Large intestine (tissue), 12 donors: ENCODE data around the gene PDZK1. TPM values are rescaled to one million over a fixed set of nuclear protein-coding genes. Genes with fewer than 3 reads are reported as not detected.

ENCODE experiments used
- DNase-seq, 2 donors: peaks; one replicate each; pipeline versions ENCODE4 v3.0.0 to v3.0.0-alpha.2; 2013
- H3K27ac ChIP-seq: one replicate; pipeline ENCODE4 v1.5.1; 2013; ENCODE audit warnings: low read length
- H3K27me3 ChIP-seq: 2 replicates; pipeline ENCODE4 v1.6.1; 2013; ENCODE audit warnings: low read length; ENCODE audit not compliant: control insufficient read depth, insufficient read depth
- H3K36me3 ChIP-seq: 2 replicates; pipeline ENCODE4 v1.6.1; 2013; ENCODE audit warnings: low read length; ENCODE audit not compliant: control insufficient read depth, insufficient read depth
- H3K4me1 ChIP-seq: one replicate; pipeline ENCODE4 v1.6.1; 2013; ENCODE audit warnings: low read length; ENCODE audit not compliant: control insufficient read depth, insufficient read depth
- H3K4me3 ChIP-seq: one replicate; pipeline ENCODE4 v1.5.1; 2013; ENCODE audit warnings: low read length
- H3K9me3 ChIP-seq: one replicate; pipeline ENCODE4 v1.6.1; 2013; ENCODE audit warnings: mild to moderate bottlenecking, low read depth, low read length, moderate library complexity; ENCODE audit not compliant: control insufficient read depth
- WGBS: methylation state at CpG from one replicate; pipeline ENCODE4 v1.1.5; 2013; ENCODE audit warnings: low lambda C conversion rate; ENCODE audit not compliant: insufficient coverage; 5-methylcytosine and 5-hydroxymethylcytosine counted together
- long read RNA-seq, 11 donors: transcript quantifications; one replicate each; lab custom pipeline, GENCODE V29; 2026
- polyA plus RNA-seq: library from polyadenylated mRNA; unstranded; fragments of 120-200 nt; gene quantifications from one replicate; pipeline ENCODE4 v1.2.1, GENCODE V29; 2013

The PDZK1 gene
- 62.3 TPM for polyA plus RNA-seq
- long read RNA-seq, donor 1, partial matches to known transcripts = 8 of 12 reads
- long read RNA-seq, donor 1, other reads (novel, unspliced or antisense) = 0 of 12 reads
- long read RNA-seq, donor 2, transcript PDZK1-202 (9 exons, 2,230 nt) = major isoform, 11 of 48 reads
- long read RNA-seq, donor 2, partial matches to known transcripts = 37 of 48 reads
- long read RNA-seq, donor 2, other reads (novel, unspliced or antisense) = 0 of 48 reads
- long read RNA-seq, donor 3 = 0 reads
- long read RNA-seq, donor 4, partial matches to known transcripts = 0 of 2 reads
- long read RNA-seq, donor 4, other reads (novel, unspliced or antisense) = 0 of 2 reads
- long read RNA-seq, donor 5, partial matches to known transcripts = 7 of 9 reads
- long read RNA-seq, donor 5, other reads (novel, unspliced or antisense) = 0 of 9 reads
- long read RNA-seq, donor 6, transcript PDZK1-202 (9 exons, 2,230 nt) = major isoform, 18 of 37 reads
- long read RNA-seq, donor 6, partial matches to known transcripts = 19 of 37 reads
- long read RNA-seq, donor 6, other reads (novel, unspliced or antisense) = 0 of 37 reads
- long read RNA-seq, donor 7, partial matches to known transcripts = 0 of 4 reads
- long read RNA-seq, donor 7, other reads (novel, unspliced or antisense) = 0 of 4 reads
- long read RNA-seq, donor 8, transcript PDZK1-202 (9 exons, 2,230 nt) = major isoform, 10 of 35 reads
- long read RNA-seq, donor 8, partial matches to known transcripts = 24 of 35 reads
- long read RNA-seq, donor 8, other reads (novel, unspliced or antisense) = 0 of 35 reads
- long read RNA-seq, donor 9, transcript PDZK1-202 (9 exons, 2,230 nt) = major isoform, 10 of 33 reads
- long read RNA-seq, donor 9, partial matches to known transcripts = 23 of 33 reads
- long read RNA-seq, donor 9, other reads (novel, unspliced or antisense) = 0 of 33 reads
- long read RNA-seq, donor 10, transcript PDZK1-202 (9 exons, 2,230 nt) = major isoform, 15 of 82 reads
- long read RNA-seq, donor 10, partial matches to known transcripts = 66 of 82 reads
- long read RNA-seq, donor 10, other reads (novel, unspliced or antisense) = 0 of 82 reads
- long read RNA-seq, donor 11, transcript PDZK1-202 (9 exons, 2,230 nt) = major isoform, 5 of 30 reads
- long read RNA-seq, donor 11, partial matches to known transcripts = 25 of 30 reads
- long read RNA-seq, donor 11, other reads (novel, unspliced or antisense) = 0 of 30 reads

DNA sequence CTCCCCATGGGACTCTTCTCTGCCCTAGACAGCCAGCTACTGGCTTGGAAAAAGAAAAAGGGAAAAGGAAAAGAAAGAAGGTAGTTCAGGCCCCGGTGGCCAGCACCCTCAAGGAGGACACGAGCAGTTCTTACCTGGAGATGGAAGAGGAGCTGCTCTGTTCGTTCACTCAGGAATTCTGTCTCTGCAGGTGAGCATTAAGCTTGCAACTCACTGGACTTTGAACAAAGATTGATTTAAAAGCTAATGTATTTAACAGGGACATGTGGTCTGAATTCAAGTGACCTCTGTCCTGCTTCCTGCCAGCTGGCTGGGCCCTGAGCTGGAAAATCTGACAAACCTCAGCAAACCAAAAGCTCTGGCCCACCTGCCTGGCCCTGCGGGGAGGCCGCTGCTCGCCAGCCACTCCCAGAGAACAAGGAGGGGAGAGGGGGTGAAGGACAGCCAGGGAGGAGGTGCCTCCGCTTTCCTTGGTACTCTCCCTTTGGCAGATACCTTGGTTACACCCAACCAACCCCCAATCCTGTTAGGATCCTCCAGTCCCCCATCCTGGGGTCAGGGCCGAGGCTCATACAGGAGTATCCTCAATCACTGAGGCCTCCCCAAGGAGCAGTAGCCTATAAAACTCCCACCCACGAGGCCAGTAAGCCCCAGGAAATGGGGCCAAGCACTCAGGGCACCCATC lies at the start of gene PDZK1:
TSS of gene PDZK1 (minus strand) at position 186 of the 685 bp plus-strand sequence. CDS start 19,347 bp downstream, outside the sequence.
- Histone ChIP-seq H3K36me3 (no peaks in the 10 kb centered on the region), H3K9me3 (no peaks in the 10 kb centered on the region), H3K27me3 (no peaks in the 10 kb centered on the region), H3K4me3 (peak within 1 kb of the TSS; percentile 42), H3K27ac (peak within 1 kb of the TSS; percentile 91), H3K4me1 (peaks cover 39% of the 10 kb centered on the region)
- peak; percentile 76 to 88 for DNase-seq
- no CpG with 5 or more reads among the region's 9 CpGs for WGBS

DNA sequence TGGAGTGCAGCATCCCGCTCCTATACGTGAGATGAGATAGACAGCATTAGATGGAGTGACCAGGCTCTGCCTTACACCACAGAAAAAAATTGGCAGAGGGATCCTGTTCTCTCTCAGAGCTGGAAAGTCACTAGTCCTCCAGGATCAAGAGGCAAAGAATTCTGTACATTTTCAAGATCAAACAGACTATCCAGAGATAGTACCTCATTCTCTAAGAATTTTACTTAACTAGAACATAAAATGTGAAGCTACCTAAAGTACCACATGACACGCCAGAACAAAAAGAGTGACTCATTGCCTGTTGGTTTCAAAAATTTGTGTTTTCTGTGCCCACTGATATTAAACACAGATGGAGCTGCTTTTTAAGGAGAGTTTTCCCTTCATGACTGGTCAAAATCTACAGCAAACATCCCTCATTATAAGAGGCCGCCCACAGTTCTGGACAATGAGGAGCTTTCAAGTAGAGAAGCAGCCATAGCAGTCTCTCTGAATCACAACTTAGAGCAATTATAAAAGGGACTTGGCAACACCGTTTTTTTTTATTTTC lies 44.4 kb upstream of the PDZK1 start:
- H3K4me1 ChIP-seq = no peaks in the 10 kb centered on the region
- no peak overlapping the region for H3K4me3 ChIP-seq
- no peak for DNase-seq
- H3K27ac ChIP-seq = no peak overlapping the region
- no peaks in the 10 kb centered on the region for H3K9me3 ChIP-seq
- H3K27me3 ChIP-seq = no peaks in the 10 kb centered on the region
- 100% methylated on average over 1 of the region's 5 CpGs for WGBS
- H3K36me3 ChIP-seq = peaks cover 43% of the 10 kb centered on the region

DNA sequence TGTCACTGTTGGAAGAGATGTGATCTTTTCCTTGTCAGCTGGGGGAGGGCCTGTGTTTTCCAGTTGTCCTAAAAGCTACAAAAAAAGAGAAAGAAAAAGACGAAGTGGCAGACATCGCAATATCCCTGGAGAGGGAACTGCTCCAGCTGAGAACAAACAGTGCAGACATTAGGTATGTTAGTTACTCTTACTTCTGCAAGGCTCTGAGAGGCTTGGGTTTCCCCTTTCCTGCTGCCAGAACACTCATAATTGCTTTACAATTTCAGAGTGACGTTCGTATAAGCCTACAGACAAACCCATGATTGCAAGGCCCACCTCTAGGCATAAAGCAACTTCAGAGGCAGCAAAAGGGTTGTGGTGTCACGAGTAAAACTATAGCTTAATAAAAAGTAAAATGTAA lies 43.3 kb upstream of the PDZK1 start:
- no peak for DNase-seq
- no peak overlapping the region for H3K4me3 ChIP-seq
- H3K4me1 ChIP-seq = no peaks in the 10 kb centered on the region
- H3K9me3 ChIP-seq = no peaks in the 10 kb centered on the region
- no peak overlapping the region for H3K27ac ChIP-seq
- H3K36me3 ChIP-seq = peaks cover 48% of the 10 kb centered on the region
- H3K27me3 ChIP-seq = no peaks in the 10 kb centered on the region
- 85% methylated on average over 5 of the region's 5 CpGs for WGBS

- WGBS = 83% methylated on average over 1 of the region's 9 CpGs
- Histone ChIP-seq H3K4me3 (no peak overlapping the region), H3K27me3 (no peaks in the 10 kb centered on the region), H3K9me3 (no peaks in the 10 kb centered on the region), H3K36me3 (peaks cover 64% of the 10 kb centered on the region), H3K4me1 (no peaks in the 10 kb centered on the region), H3K27ac (no peak overlapping the region)
- no peak for DNase-seq
Measured at GRCh38 chr1:145747398-145748247, 40.5 kb upstream of the PDZK1 start.

DNA sequence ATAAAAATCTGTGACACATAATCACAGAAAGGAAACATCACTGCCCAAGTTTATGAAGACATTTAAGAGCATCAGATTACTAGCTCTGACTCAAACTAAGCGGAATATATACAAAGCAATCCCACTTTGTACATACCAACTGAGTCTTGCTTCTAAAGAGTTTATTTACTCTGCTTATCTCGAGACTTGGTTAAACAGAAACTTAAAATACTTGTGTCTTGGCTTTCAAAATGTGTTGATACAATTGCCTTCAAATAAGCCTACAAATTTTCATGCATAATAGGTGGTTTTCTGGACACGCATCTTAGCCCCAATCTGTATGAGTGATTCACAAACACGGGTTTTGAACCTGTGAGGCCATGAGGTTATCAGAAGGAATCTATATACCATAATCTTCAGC lies 33.1 kb upstream of the PDZK1 start:
- no peak overlapping the region for H3K4me3 ChIP-seq
- H3K27me3 ChIP-seq = no peaks in the 10 kb centered on the region
- peak in 1 of 2 donors; percentile 21 for DNase-seq
- no peak overlapping the region for H3K27ac ChIP-seq
- 11% methylated on average over 2 of the region's 4 CpGs for WGBS
- H3K9me3 ChIP-seq = no peaks in the 10 kb centered on the region
- no peaks in the 10 kb centered on the region for H3K4me1 ChIP-seq
- H3K36me3 ChIP-seq = peaks cover 29% of the 10 kb centered on the region

GRCh38 chr1:145736191-145736590 lies 29.0 kb upstream of the PDZK1 start:
- WGBS = no CpG with 5 or more reads among the region's 1 CpG
- H3K27ac ChIP-seq = no peak overlapping the region
- no peaks in the 10 kb centered on the region for H3K36me3 ChIP-seq
- no peaks in the 10 kb centered on the region for H3K4me1 ChIP-seq
- H3K27me3 ChIP-seq = no peaks in the 10 kb centered on the region
- no peak overlapping the region for H3K4me3 ChIP-seq
- H3K9me3 ChIP-seq = no peaks in the 10 kb centered on the region
- DNase-seq = no peak

DNA sequence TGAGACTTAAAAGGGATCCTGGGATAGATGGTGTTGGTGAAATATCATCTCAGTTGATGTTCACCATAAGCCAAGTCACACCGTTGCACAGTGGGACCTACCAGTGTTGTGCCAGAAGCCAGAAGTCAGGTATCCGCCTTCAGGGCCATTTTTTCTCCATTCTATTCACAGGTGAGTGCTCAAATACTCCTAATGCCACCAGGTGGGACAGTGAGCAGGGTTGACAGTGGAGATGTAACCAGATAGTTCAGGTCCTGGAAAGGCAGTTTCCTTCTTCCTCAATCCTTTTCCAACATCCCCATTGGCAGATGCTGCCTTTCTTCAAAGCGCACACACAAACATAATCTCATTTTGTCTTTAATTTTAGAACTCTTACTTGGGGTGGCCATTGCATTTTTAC lies 23.7 kb upstream of the PDZK1 start:
- 100% methylated on average over 1 of the region's 3 CpGs for WGBS
- Histone ChIP-seq H3K36me3 (no peaks in the 10 kb centered on the region), H3K27me3 (no peaks in the 10 kb centered on the region), H3K4me3 (no peak overlapping the region), H3K27ac (no peak overlapping the region), H3K9me3 (no peaks in the 10 kb centered on the region), H3K4me1 (no peaks in the 10 kb centered on the region)
- DNase-seq = no peak

- H3K27ac ChIP-seq = no peak overlapping the region
- no peaks in the 10 kb centered on the region for H3K4me1 ChIP-seq
- no peaks in the 10 kb centered on the region for H3K36me3 ChIP-seq
- peak in 1 of 2 donors; percentile 18 for DNase-seq
- WGBS = no CpG with 5 or more reads among the region's 4 CpGs
- H3K4me3 ChIP-seq = no peak overlapping the region
- no peaks in the 10 kb centered on the region for H3K27me3 ChIP-seq
- no peaks in the 10 kb centered on the region for H3K9me3 ChIP-seq
Measured at GRCh38 chr1:145730467-145730866, 23.3 kb upstream of the PDZK1 start.
